ENCODE measurements around the gene CTSW.

GRCh38 chr11:65892661-65893317 lies 13.2 kb downstream of the CTSW start:
- TF ChIP-seq POLR2AphosphoS5 (IDR thresholded peaks at IDR 0.05; ENCODE audit: low read depth, low read length), result no peak; the same call in none of the 2 replicates
- no peak for TF ChIP-seq RAD21 (IDR thresholded peaks at IDR 0.05; ENCODE audit: low read length)
- TF ChIP-seq MAX (IDR thresholded peaks at IDR 0.05; ENCODE audit: low read depth), result no peak
- TF ChIP-seq RXRA (IDR thresholded peaks at IDR 0.05; ENCODE audit: borderline replicate concordance, low read depth), result no peak
- TF ChIP-seq RCOR1 (IDR thresholded peaks at IDR 0.05; ENCODE audit: low read length), result no peak
- no peak for TF ChIP-seq ELF1 (IDR thresholded peaks at IDR 0.05)
- no peak for TF ChIP-seq CTCF (IDR thresholded peaks at IDR 0.05)
- no peak for TF ChIP-seq CHD2 (IDR thresholded peaks at IDR 0.05; ENCODE audit: low read length, partially characterized antibody)
- TF ChIP-seq USF1 (IDR thresholded peaks at IDR 0.05; ENCODE audit: borderline replicate concordance, low read depth), result no peak
- no peak for TF ChIP-seq SIN3A (IDR thresholded peaks at IDR 0.05; ENCODE audit: borderline replicate concordance, low read depth, low read length)
- no peak for TF ChIP-seq REST (IDR thresholded peaks at IDR 0.05; ENCODE audit: low read depth, low read length)
- TF ChIP-seq MXI1 (IDR thresholded peaks at IDR 0.05; ENCODE audit: low read depth, low read length), result no peak
- no peak for TF ChIP-seq EZH2phosphoT487 (IDR thresholded peaks at IDR 0.05; ENCODE audit: borderline replicate concordance, low read depth)
- TF ChIP-seq EP300 (IDR thresholded peaks at IDR 0.05; ENCODE audit: borderline replicate concordance in 1 of 2, low read depth in 1 of 2, low read length in 1 of 2), result no peak

All from SK-N-SH (cell line).